Trophoblast cell (in vitro differentiated cells and primary cell): ENCODE measurements around the gene FMNL2.

Source experiments
- DNase-seq, 2 donors: peaks; one replicate each; pipeline ENCODE4 v3.0.0-alpha.2; 2016
- H2AFZ ChIP-seq: 2 replicates; pipeline ENCODE4 v1.6.1; 2013; ENCODE audit warnings: low read length, moderate library complexity, mild to moderate bottlenecking; ENCODE audit not compliant: insufficient read depth, poor library complexity
- H2AK5ac ChIP-seq: 2 replicates; pipeline ENCODE4 v1.6.1; 2013; ENCODE audit warnings: mild to moderate bottlenecking, low read length
- H2BK120ac ChIP-seq: 2 replicates; pipeline ENCODE4 v1.6.1; 2013; ENCODE audit warnings: low read length, mild to moderate bottlenecking, moderate library complexity; ENCODE audit not compliant: insufficient read depth, poor library complexity
- H2BK12ac ChIP-seq: 2 replicates; pipeline ENCODE4 v1.6.1; 2013; ENCODE audit warnings: mild to moderate bottlenecking, low read length, moderate library complexity
- H2BK5ac ChIP-seq: 2 replicates; pipeline ENCODE4 v1.6.1; 2013; ENCODE audit warnings: low read length, low read depth, moderate library complexity, mild to moderate bottlenecking; ENCODE audit not compliant: poor library complexity
- H3K14ac ChIP-seq: 2 replicates; pipeline ENCODE4 v1.6.1; 2013; ENCODE audit warnings: mild to moderate bottlenecking, low read length
- H3K18ac ChIP-seq: 2 replicates; pipeline ENCODE4 v1.6.1; 2013; ENCODE audit warnings: mild to moderate bottlenecking, low read length
- H3K23ac ChIP-seq: 2 replicates; pipeline ENCODE4 v1.6.1; 2013; ENCODE audit warnings: low read length
- H3K27ac ChIP-seq: 2 replicates; pipeline ENCODE4 v1.5.1; 2013; ENCODE audit warnings: low read depth, mild to moderate bottlenecking, inconsistent platforms, low read length, moderate library complexity
- H3K27me3 ChIP-seq: 2 replicates; pipeline ENCODE4 v1.6.1; 2013; ENCODE audit warnings: inconsistent platforms, mild to moderate bottlenecking, low read length, moderate library complexity; ENCODE audit not compliant: insufficient read depth
- H3K36me3 ChIP-seq, 2 experiments: 1 replicate in 1 of 2; 2 replicates in 1 of 2; pipeline ENCODE4 v1.6.1; 2013; ENCODE audit warnings: low read length in 2 of 2, mild to moderate bottlenecking in 2 of 2, moderate library complexity in 1 of 2; ENCODE audit not compliant: insufficient read depth in 2 of 2, control insufficient read depth in 1 of 2
- H3K4ac ChIP-seq: 2 replicates; pipeline ENCODE4 v1.6.1; 2013; ENCODE audit warnings: low read depth, mild to moderate bottlenecking, low read length, moderate library complexity
- H3K4me1 ChIP-seq, 2 experiments: 1 replicate in 1 of 2; 2 replicates in 1 of 2; pipeline ENCODE4 v1.6.1; 2013; ENCODE audit warnings: low read length in 2 of 2, mild to moderate bottlenecking in 2 of 2, moderate library complexity in 1 of 2; ENCODE audit not compliant: insufficient read depth in 2 of 2, control insufficient read depth in 1 of 2
- H3K4me2 ChIP-seq: 2 replicates; pipeline ENCODE4 v1.6.1; 2013; ENCODE audit warnings: inconsistent platforms, mild to moderate bottlenecking, low read length, moderate library complexity
- H3K4me3 ChIP-seq: 2 replicates; pipeline ENCODE4 v1.5.1; 2013; ENCODE audit warnings: mild to moderate bottlenecking, low read depth, low read length, inconsistent platforms
- H3K79me1 ChIP-seq: one replicate; pipeline ENCODE4 v1.6.1; 2013; ENCODE audit warnings: low read length
- H3K79me2 ChIP-seq: 2 replicates; pipeline ENCODE4 v1.6.1; 2013; ENCODE audit warnings: low read length, mild to moderate bottlenecking; ENCODE audit not compliant: control insufficient read depth, insufficient read depth, poor library complexity
- H3K9ac ChIP-seq: 2 replicates; pipeline ENCODE4 v1.6.1; 2013; ENCODE audit warnings: mild to moderate bottlenecking, low read length
- H3K9me3 ChIP-seq: 2 replicates; pipeline ENCODE4 v1.6.1; 2013; ENCODE audit warnings: low read depth, mild to moderate bottlenecking, control low read depth, inconsistent platforms, low read length; ENCODE audit not compliant: insufficient read depth
- H4K12ac ChIP-seq: 2 replicates; pipeline ENCODE4 v1.6.1; 2013; ENCODE audit warnings: low read depth, mild to moderate bottlenecking, low read length, moderate library complexity
- H4K8ac ChIP-seq: 2 replicates; pipeline ENCODE4 v1.6.1; 2013; ENCODE audit warnings: low read depth, mild to moderate bottlenecking, low read length, moderate library complexity
- H4K91ac ChIP-seq: one replicate; pipeline ENCODE4 v1.6.1; 2013; ENCODE audit warnings: low read depth, mild to moderate bottlenecking, low read length, moderate library complexity
- WGBS: extraction: QIAGEN DNeasy Blood & Tissue Kit; methylation state at CpG from one replicate; pipeline ENCODE4 v1.1.7; 2013; ENCODE audit warnings: missing lambda C conversion rate; ENCODE audit not compliant: insufficient read length, insufficient coverage; ENCODE audit errors: extremely low coverage; 5-methylcytosine and 5-hydroxymethylcytosine counted together

The FMNL2 gene

DNA sequence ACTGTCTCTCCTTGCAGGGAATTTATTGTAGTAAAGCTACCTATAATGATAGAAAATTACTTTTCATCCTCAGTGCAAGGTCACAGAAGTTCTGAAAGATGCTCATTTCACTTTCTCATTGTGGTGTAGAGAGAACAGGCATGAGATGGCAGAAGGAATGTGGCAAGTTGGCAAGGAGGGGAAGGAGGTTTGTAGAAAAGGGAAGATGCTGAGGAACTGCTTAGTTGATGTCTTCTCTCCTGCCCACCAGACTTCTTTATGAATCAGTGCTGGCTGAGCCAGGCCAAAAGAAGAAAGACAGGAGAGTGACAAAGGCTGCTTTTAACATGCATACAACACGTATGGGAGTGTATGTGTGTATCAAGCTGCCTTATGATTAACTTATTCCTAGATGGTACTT lies 217.9 kb downstream of the FMNL2 start:
- no peak overlapping the region for H3K4ac ChIP-seq
- H3K4me1 ChIP-seq = no peaks in the 10 kb centered on the region
- H2AK5ac ChIP-seq = no peak overlapping the region
- H2BK5ac ChIP-seq = no peak overlapping the region
- H4K91ac ChIP-seq = no peak overlapping the region
- H3K4me2 ChIP-seq = no peak overlapping the region
- no CpG with 5 or more reads among the region's 1 CpG for WGBS
- no peaks in the 10 kb centered on the region for H3K79me2 ChIP-seq
- no peak overlapping the region for H3K18ac ChIP-seq
- H3K27me3 ChIP-seq = no peaks in the 10 kb centered on the region
- no peak overlapping the region for H3K9ac ChIP-seq
- H3K27ac ChIP-seq = no peak overlapping the region
- H3K4me3 ChIP-seq = no peak overlapping the region
- no peak overlapping the region for H2AFZ ChIP-seq
- H3K14ac ChIP-seq = no peak overlapping the region
- DNase-seq = no peak
- H3K79me1 ChIP-seq = no peaks in the 10 kb centered on the region
- H2BK120ac ChIP-seq = no peak overlapping the region
- H3K36me3 ChIP-seq = no peaks in the 10 kb centered on the region
- no peaks in the 10 kb centered on the region for H3K9me3 ChIP-seq
- H2BK12ac ChIP-seq = no peak overlapping the region
- no peak overlapping the region for H4K12ac ChIP-seq
- H4K8ac ChIP-seq = no peak overlapping the region
- H3K23ac ChIP-seq = no peak overlapping the region

DNA sequence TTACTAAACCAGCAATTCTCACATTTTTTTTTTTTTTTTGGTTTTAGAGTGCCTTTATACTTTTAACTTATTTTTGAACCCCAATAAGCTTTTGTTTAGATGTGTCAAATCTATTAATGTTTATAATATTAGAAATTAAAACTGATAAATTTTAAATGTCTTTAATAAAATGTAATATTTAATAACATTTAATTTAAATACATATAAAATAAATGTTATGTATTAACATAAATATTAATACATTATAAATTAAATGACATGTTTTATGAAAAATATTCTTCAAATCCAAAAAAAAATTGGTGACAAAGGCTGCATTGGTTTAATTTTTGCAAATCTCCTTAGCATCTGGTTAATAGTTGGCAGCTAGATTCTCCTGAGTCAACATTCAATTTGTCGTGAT lies 218.5 kb downstream of the FMNL2 start:
- Histone ChIP-seq H3K4me3 (no peak overlapping the region), H3K27ac (no peak overlapping the region), H4K91ac (no peak overlapping the region), H2BK12ac (no peak overlapping the region), H3K14ac (no peak overlapping the region), H3K23ac (no peak overlapping the region), H3K36me3 (no peaks in the 10 kb centered on the region), H3K79me1 (no peaks in the 10 kb centered on the region), H3K4me1 (no peaks in the 10 kb centered on the region), H2BK120ac (no peak overlapping the region), H3K27me3 (no peaks in the 10 kb centered on the region), H3K79me2 (no peaks in the 10 kb centered on the region), H2BK5ac (no peak overlapping the region), H3K9me3 (no peaks in the 10 kb centered on the region), H3K18ac (no peak overlapping the region), H2AFZ (no peak overlapping the region), H4K8ac (no peak overlapping the region), H3K4ac (no peak overlapping the region), H3K9ac (no peak overlapping the region), H3K4me2 (no peak overlapping the region), H4K12ac (no peak overlapping the region), H2AK5ac (no peak overlapping the region)
- no CpG with 5 or more reads among the region's 1 CpG for WGBS
- DNase-seq = no peak

DNA sequence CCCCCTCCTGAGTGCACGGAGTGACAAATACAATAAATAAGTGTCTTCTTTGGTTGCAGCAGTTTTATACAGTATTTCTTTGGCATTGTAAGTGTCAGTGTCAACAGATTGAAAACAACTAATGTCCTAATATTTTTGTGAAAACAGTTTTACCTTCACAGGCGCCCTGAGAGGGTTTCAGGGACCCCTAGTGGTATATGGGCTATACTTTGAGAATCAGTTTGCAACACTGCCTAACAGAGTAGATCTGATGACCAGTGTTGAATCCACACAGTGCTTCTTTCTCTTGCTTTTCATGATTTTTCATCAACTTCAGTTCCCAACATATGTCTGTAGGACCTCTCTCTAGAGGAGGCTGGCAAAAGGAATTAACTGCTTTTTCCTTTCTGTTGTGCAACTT lies 220.1 kb downstream of the FMNL2 start:
- Histone ChIP-seq H2BK120ac (no peak overlapping the region), H3K23ac (no peak overlapping the region), H2AK5ac (no peak overlapping the region), H4K91ac (no peak overlapping the region), H2AFZ (no peak overlapping the region), H3K79me1 (no peaks in the 10 kb centered on the region), H4K12ac (no peak overlapping the region), H3K79me2 (no peaks in the 10 kb centered on the region), H3K27me3 (no peaks in the 10 kb centered on the region), H3K9me3 (no peaks in the 10 kb centered on the region), H3K4ac (no peak overlapping the region), H3K18ac (no peak overlapping the region), H3K4me3 (no peak overlapping the region), H3K36me3 (peaks cover 0 to 4% of the 10 kb centered on the region in 2 experiments), H2BK12ac (no peak overlapping the region), H3K27ac (no peak overlapping the region), H4K8ac (no peak overlapping the region), H3K4me2 (no peak overlapping the region), H2BK5ac (no peak overlapping the region), H3K9ac (no peak overlapping the region), H3K4me1 (no peaks in the 10 kb centered on the region), H3K14ac (no peak overlapping the region)
- WGBS = no CpG with 5 or more reads among the region's 2 CpGs
- no peak for DNase-seq

DNA sequence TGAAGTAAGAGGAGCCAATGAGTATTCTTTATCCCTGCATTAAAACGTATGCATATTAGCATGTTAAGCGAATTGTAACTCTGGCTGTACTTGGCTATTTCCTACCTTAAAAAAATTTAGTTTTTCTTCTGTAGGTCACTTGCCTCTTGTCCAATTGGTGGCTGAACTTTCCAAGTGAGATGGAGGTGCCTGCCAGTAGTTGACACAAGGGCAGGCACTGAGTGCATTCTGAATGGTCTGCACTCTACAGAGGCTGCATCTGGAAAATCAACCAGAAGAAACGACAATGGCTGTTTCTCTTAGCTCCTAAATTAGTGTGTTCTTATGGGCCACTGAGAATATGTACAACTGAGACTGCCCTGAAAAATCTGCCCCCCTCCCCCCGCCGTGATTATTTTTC lies 221.5 kb downstream of the FMNL2 start:
- Histone ChIP-seq H4K12ac (no peak overlapping the region), H3K23ac (no peak overlapping the region), H3K4ac (no peak overlapping the region), H3K79me1 (no peaks in the 10 kb centered on the region), H3K27ac (no peak overlapping the region), H3K14ac (no peak overlapping the region), H3K79me2 (no peaks in the 10 kb centered on the region), H3K18ac (no peak overlapping the region), H2AK5ac (no peak overlapping the region), H4K91ac (no peak overlapping the region), H3K36me3 (peaks cover 2 to 7% of the 10 kb centered on the region in 2 experiments), H2BK120ac (no peak overlapping the region), H2AFZ (no peak overlapping the region), H3K4me1 (no peaks in the 10 kb centered on the region), H3K4me2 (no peak overlapping the region), H3K4me3 (no peak overlapping the region), H3K9ac (no peak overlapping the region), H2BK12ac (no peak overlapping the region), H4K8ac (no peak overlapping the region), H3K9me3 (no peaks in the 10 kb centered on the region), H2BK5ac (no peak overlapping the region), H3K27me3 (no peaks in the 10 kb centered on the region)
- no peak for DNase-seq
- WGBS = no CpG with 5 or more reads among the region's 5 CpGs
